Measurements from ENCODE around the gene ADARB2. TPM values are rescaled to one million over a fixed set of nuclear protein-coding genes. Genes with fewer than 3 reads are reported as not detected.

The ADARB2 gene
- total and polyA plus RNA-seq, 7 donors, result 0.05 to 0.39 (median 0.15) TPM; not detected in 2

- DNase-seq (no peak), ATAC-seq (no peak)
- H3K9me3 ChIP-seq, result no peaks in the 10 kb centered on the region
- 7 to 19% (median 10%) methylated on average over 8 of the region's 8 CpGs for WGBS, 3 donors
- no peaks in the 10 kb centered on the region for H3K4me1 ChIP-seq
- no peak overlapping the region for H3K27ac ChIP-seq
- H3K27me3 ChIP-seq (ENCODE audit: insufficient read depth in 3 of 3, low read length in 2 of 3), result peaks cover 0 to 28% (median 5%) of the 10 kb centered on the region in 3 donors
- intact Hi-C loops (cut with DNase I), result no loop called here
- no peaks in the 10 kb centered on the region for H3K36me3 ChIP-seq (ENCODE audit: insufficient read depth in 1 of 2, low read depth in 1 of 2)
- TF ChIP-seq, protein P1, sequence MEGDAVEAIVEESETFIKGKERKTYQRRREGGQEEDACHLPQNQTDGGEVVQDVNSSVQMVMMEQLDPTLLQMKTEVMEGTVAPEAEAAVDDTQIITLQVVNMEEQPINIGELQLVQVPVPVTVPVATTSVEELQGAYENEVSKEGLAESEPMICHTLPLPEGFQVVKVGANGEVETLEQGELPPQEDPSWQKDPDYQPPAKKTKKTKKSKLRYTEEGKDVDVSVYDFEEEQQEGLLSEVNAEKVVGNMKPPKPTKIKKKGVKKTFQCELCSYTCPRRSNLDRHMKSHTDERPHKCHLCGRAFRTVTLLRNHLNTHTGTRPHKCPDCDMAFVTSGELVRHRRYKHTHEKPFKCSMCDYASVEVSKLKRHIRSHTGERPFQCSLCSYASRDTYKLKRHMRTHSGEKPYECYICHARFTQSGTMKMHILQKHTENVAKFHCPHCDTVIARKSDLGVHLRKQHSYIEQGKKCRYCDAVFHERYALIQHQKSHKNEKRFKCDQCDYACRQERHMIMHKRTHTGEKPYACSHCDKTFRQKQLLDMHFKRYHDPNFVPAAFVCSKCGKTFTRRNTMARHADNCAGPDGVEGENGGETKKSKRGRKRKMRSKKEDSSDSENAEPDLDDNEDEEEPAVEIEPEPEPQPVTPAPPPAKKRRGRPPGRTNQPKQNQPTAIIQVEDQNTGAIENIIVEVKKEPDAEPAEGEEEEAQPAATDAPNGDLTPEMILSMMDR (IDR thresholded peaks at IDR 0.05), result no peak
- no peak overlapping the region for H3K4me3 ChIP-seq
Measured at GRCh38 chr10:1240341-1240775, 497.0 kb downstream of the ADARB2 start.

GRCh38 chr10:1233031-1233430, 504.3 kb downstream of the ADARB2 start:
- TF ChIP-seq, protein P1 (IDR thresholded peaks at IDR 0.05), result no peak
- no peak for ATAC-seq

GRCh38 chr10:1232164-1232911, 505.0 kb downstream of the ADARB2 start:
- DNase-seq, result no peak
- Histone ChIP-seq H3K4me3 (no peak overlapping the region), H3K27me3 (ENCODE audit: insufficient read depth in 3 of 3, low read length in 2 of 3) (peaks cover 0 to 4% (median 0%) of the 10 kb centered on the region in 3 donors), H3K36me3 (ENCODE audit: insufficient read depth in 1 of 2, low read depth in 1 of 2) (no peaks in the 10 kb centered on the region), H3K27ac (no peak overlapping the region), H3K9me3 (no peaks in the 10 kb centered on the region), H3K4me1 (no peaks in the 10 kb centered on the region)
- WGBS, 3 donors, result 95 to 97% (median 97%) methylated on average over 9 of the region's 9 CpGs
- intact Hi-C loops (cut with DNase I), result no loop called here
- no peak for ATAC-seq
- TF ChIP-seq, protein P1 (IDR thresholded peaks at IDR 0.05), result no peak

More at GRCh38 chr10:1233031-1233430, 504.3 kb downstream of the ADARB2 start:
- no peaks in the 10 kb centered on the region for H3K4me1 ChIP-seq
- no peak overlapping the region for H3K27ac ChIP-seq
- DNase-seq, result no peak
- peaks cover 0 to 4% (median 0%) of the 10 kb centered on the region in 3 donors for H3K27me3 ChIP-seq (ENCODE audit: insufficient read depth in 3 of 3, low read length in 2 of 3)
- WGBS, 3 donors, result 89 to 94% (median 92%) methylated on average over 9 of the region's 9 CpGs
- H3K4me3 ChIP-seq, result no peak overlapping the region
- intact Hi-C loops (cut with DNase I), result no loop called here
- H3K9me3 ChIP-seq, result no peaks in the 10 kb centered on the region
- H3K36me3 ChIP-seq (ENCODE audit: insufficient read depth in 1 of 2, low read depth in 1 of 2), result no peaks in the 10 kb centered on the region

DNA sequence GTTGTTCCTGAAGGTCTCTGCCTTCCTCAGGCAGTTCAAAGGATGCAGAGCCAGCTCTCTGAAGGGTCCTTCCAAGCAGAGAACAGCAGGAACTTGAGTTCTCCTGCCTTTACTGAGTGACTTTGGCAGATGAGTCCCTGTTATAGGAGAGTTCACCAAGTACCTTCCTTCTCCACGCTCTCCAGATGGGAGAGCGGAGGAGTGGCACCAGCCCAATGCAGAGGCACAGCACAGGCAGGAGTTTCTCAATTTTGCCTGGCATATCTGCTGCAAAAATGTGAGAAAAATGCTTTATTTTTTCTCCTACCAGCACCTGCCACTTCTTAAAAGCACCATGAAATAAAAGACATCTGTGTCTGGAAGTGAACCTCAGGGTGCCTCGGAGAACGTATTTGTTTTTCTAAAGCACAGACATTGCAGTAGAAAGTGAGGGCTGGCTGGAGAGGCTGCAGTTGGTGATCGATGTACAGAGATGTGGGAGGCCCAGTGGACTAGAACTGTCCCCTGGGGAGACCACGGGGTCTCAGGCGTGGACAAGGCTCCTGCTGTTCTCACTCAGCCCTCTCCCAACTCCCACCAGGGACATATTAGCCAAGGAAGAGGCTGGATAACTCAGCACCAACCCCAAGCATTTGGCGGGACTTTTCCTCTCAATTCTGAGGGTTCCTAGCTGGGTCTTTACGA, 506.6 kb downstream of the ADARB2 start:
- Histone ChIP-seq H3K27ac (no peak overlapping the region), H3K27me3 (ENCODE audit: insufficient read depth in 3 of 3, low read length in 2 of 3) (peaks cover 0 to 4% (median 0%) of the 10 kb centered on the region in 3 donors), H3K9me3 (no peaks in the 10 kb centered on the region), H3K4me1 (no peaks in the 10 kb centered on the region), H3K36me3 (ENCODE audit: insufficient read depth in 1 of 2, low read depth in 1 of 2) (no peaks in the 10 kb centered on the region), H3K4me3 (no peak overlapping the region)
- WGBS, 3 donors, result 35 to 40% (median 36%) methylated on average over 9 of the region's 9 CpGs
- TF ChIP-seq, protein P1 (IDR thresholded peaks at IDR 0.05), result no peak
- DNase-seq (no peak), ATAC-seq (no peak)
- intact Hi-C loops (cut with DNase I), result no loop called here
